HFFc6 (cell line): ENCODE data around the gene MBLAC2. TPM values are rescaled to one million over a fixed set of nuclear protein-coding genes. Genes with fewer than 3 reads are reported as not detected.

Experiments
- DNase-seq: peaks from one replicate; pipeline ENCODE4 v3.0.0-alpha.2; 2018
- H3K27ac Mint-ChIP-seq: 2 replicates; pipeline ENCODE4 v1.8.0; 2020; ENCODE audit warnings: mild to moderate bottlenecking, mixed read lengths
- H3K27me3 Mint-ChIP-seq: 2 replicates; pipeline ENCODE4 v1.8.0; 2021; ENCODE audit warnings: mild to moderate bottlenecking, moderate library complexity, mixed read lengths; ENCODE audit not compliant: insufficient read depth
- H3K36me3 Mint-ChIP-seq: 2 replicates; pipeline ENCODE4 v1.8.0; 2021; ENCODE audit warnings: low read depth, mixed read lengths
- H3K4me1 Mint-ChIP-seq: 2 replicates; pipeline ENCODE4 v1.8.0; 2020; ENCODE audit warnings: low read depth, mixed read lengths
- H3K4me3 Mint-ChIP-seq: 2 replicates; pipeline ENCODE4 v1.8.0; 2020; ENCODE audit warnings: mild to moderate bottlenecking, moderate library complexity, mixed read lengths
- H3K9me3 Mint-ChIP-seq: 2 replicates; pipeline ENCODE4 v1.8.0; 2020; ENCODE audit warnings: mild to moderate bottlenecking, mixed read lengths
- total RNA-seq, 6 experiments: library from RNA; stranded (reverse); fragmentation: NEBNext Ultra II Directional; extraction: Animal tissue kit (Norgen Biotek cat#: 25700); gene quantifications; 2 replicates in 1 of 6; 3 replicates in 5 of 6; pipeline ENCODE4 v1.2.3, GENCODE V29; 2021
- TF ChIP-seq, protein P1 (sequence below): fragments of 200-600 bp; sonication (generic); IDR thresholded peaks from 2 replicates; pipeline ENCODE4 v1.5.0; 2021; ENCODE audit warnings: antibody characterized with exemption, mild to moderate bottlenecking

Gene MBLAC2
- total RNA-seq, 6 experiments from 2014 or later: 5.1 to 6.3 (median 5.6) TPM

DNA sequence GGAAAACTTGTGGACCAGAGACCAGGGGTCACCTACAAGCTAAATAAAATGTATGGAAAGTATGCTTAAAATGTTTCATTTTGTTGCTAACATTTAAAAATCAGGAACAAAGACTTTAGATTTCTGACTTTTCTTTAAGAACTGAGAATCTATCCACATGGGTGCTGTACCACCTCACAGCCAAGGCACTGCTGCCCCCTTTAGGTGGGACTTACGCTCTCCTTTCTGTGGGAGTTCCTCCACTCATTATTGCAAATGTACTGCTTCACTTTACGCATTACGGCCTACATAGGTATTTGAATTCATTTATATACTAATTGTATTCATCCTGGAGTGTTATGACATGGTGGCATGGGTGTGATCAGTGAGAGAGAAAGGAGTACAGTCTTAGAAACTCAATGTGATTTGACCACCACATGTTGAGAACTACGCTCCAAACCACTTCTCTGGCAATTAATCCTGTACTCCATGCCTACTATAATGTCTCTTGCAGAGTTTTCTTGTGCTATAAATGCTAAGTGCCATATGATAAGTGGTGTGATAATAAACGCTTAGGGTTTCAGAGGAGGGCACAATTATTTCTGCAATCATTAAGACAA, 40.4 kb downstream of the MBLAC2 start:
- H3K9me3 Mint-ChIP-seq: no peaks in the 10 kb centered on the region
- DNase-seq: peak; percentile 41
- peaks cover 2% of the 10 kb centered on the region for H3K27me3 Mint-ChIP-seq
- H3K27ac Mint-ChIP-seq: no peak overlapping the region
- no peaks in the 10 kb centered on the region for H3K4me1 Mint-ChIP-seq
- TF ChIP-seq, protein P1, sequence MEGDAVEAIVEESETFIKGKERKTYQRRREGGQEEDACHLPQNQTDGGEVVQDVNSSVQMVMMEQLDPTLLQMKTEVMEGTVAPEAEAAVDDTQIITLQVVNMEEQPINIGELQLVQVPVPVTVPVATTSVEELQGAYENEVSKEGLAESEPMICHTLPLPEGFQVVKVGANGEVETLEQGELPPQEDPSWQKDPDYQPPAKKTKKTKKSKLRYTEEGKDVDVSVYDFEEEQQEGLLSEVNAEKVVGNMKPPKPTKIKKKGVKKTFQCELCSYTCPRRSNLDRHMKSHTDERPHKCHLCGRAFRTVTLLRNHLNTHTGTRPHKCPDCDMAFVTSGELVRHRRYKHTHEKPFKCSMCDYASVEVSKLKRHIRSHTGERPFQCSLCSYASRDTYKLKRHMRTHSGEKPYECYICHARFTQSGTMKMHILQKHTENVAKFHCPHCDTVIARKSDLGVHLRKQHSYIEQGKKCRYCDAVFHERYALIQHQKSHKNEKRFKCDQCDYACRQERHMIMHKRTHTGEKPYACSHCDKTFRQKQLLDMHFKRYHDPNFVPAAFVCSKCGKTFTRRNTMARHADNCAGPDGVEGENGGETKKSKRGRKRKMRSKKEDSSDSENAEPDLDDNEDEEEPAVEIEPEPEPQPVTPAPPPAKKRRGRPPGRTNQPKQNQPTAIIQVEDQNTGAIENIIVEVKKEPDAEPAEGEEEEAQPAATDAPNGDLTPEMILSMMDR: peak; percentile 82
- H3K4me3 Mint-ChIP-seq: no peak overlapping the region
- H3K36me3 Mint-ChIP-seq: no peaks in the 10 kb centered on the region

DNA sequence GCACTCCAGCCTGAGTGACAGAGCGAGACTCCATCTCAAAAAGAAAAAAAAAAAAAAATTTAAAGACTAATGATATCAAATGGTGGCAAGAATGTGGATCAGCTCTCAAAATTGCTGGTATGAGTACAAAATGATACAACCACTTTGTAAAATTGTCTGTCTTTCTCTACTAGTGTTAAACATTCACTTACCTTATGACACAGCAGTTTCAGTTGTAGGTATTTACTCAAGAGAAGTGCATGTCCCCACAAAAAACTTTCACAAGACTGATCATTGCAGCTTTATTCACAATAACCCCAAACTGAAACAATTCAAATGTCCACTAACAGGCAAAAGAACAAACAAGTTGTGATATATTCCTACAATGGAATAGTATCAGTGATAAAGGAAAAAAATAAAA, 50.3 kb downstream of the MBLAC2 start:
- Mint-ChIP-seq H3K9me3 (no peaks in the 10 kb centered on the region), H3K27ac (no peak overlapping the region), H3K36me3 (no peaks in the 10 kb centered on the region), H3K27me3 (no peaks in the 10 kb centered on the region; the same call in none of the 2 replicates), H3K4me3 (no peak overlapping the region), H3K4me1 (no peaks in the 10 kb centered on the region)
- TF ChIP-seq, protein P1: no peak
- no peak for DNase-seq

DNA sequence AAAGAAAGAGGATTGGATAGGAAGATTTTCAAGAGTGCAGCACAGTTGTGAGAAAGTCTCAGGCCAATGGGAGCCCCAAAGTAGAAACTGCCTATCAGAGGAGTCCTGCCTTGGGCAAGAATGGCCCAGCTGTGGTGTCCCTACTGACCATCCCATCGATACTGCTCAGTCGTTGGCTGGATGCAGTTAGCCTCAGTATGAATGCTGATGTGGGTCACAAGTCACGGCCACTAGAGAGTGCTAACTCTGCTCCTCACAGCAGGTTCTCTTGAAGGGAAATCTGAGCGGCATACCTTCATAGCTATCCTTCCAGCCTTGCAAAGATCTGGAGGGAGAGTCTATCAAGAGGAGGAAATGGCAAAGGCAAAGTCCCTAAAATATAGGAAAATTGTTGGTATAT, 53.4 kb downstream of the MBLAC2 start:
- no peak for DNase-seq
- Mint-ChIP-seq H3K4me3 (no peak overlapping the region), H3K4me1 (no peaks in the 10 kb centered on the region), H3K36me3 (no peaks in the 10 kb centered on the region), H3K27me3 (no peaks in the 10 kb centered on the region; the same call in 1 of the 2 replicates), H3K9me3 (no peaks in the 10 kb centered on the region; the same call in 1 of the 2 replicates), H3K27ac (no peak overlapping the region)
- TF ChIP-seq, protein P1: peak; percentile 25; the same call in 1 of the 2 replicates

DNA sequence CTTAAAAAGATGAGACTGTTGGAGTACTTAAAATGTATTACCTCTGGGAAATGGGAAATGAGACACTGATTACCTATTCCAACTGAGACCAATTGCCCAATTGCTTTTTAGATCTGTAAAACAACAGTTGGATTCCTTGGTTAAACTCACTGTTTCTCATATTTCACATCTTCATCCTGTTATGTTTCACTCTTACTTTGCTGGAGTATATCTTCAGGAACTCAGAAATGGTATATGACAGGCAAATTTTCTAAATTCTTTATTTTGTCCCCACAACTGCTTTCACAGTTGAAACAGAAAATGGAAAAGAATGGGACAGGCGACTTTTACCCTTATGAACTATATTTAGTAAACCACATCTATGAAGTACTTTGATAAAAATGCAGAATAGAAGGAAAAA, 56.4 kb downstream of the MBLAC2 start:
- H3K36me3 Mint-ChIP-seq: no peaks in the 10 kb centered on the region
- H3K4me3 Mint-ChIP-seq: no peak overlapping the region
- no peaks in the 10 kb centered on the region for H3K4me1 Mint-ChIP-seq
- DNase-seq: no peak
- TF ChIP-seq, protein P1: no peak
- no peaks in the 10 kb centered on the region; the same call in 1 of the 2 replicates for H3K9me3 Mint-ChIP-seq
- no peak overlapping the region for H3K27ac Mint-ChIP-seq
- H3K27me3 Mint-ChIP-seq: no peaks in the 10 kb centered on the region; the same call in 1 of the 2 replicates

DNA sequence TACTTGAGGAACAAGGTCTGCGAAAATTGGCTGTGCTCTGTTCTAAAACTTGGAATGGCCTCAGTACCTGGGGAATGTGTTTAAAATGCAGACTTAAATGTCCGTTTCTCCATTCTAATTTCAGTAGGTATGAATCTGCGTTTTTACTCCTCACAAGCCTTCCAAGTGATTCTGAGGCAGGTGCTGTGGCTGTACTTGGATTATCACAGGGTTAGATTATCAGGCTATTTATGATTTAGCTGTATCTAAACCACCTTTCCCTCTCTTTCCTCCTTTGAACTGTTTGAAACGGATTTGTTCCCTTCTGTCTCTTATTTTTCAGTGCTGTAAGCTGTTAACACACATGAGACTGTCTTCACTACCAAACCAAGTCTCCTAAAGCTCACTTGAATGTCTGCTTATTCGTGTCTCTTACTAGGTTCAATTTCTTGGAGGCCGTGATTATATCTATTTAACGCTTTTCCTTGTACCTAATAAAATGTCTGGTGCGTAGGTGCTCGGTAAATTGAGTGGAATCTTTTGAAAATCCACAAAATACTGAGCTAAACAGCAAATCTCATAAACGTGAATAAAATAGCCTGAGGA, 64.3 kb downstream of the MBLAC2 start:
- Mint-ChIP-seq H3K4me3 (no peak overlapping the region), H3K4me1 (peaks cover under 1% of the 10 kb centered on the region), H3K36me3 (peaks cover 1% of the 10 kb centered on the region; the same call in 1 of the 2 replicates), H3K27ac (no peak overlapping the region), H3K27me3 (no peaks in the 10 kb centered on the region; the same call in none of the 2 replicates), H3K9me3 (no peaks in the 10 kb centered on the region)
- DNase-seq: no peak
- TF ChIP-seq, protein P1: no peak
